AG04450 (cell line): ENCODE measurements around the gene SEH1L. TPM values are rescaled to one million over a fixed set of nuclear protein-coding genes. Genes with fewer than 3 reads are reported as not detected.
A peak's percentile ranks its signal among the peaks of the same experiment; 100 is the strongest.

Source experiments
- CTCF ChIA-PET: fragments of 300-600, 350-600 bp; formaldehyde crosslinking; extraction: SDS; loops from one replicate; lab custom pipeline; 2022; ENCODE audit warnings: antibody characterized with exemption, inconsistent platforms; lab: Charles Lee
- POLR2A ChIA-PET: fragments of 350-600 bp; formaldehyde crosslinking; extraction: SDS; loops from one replicate; lab custom pipeline; 2021; ENCODE audit warnings: antibody characterized with exemption, inconsistent platforms; lab: Yijun Ruan, JAX
- DNase-seq: peaks from one replicate; pipeline ENCODE4 v3.0.0-alpha.2; 2011; ENCODE audit warnings: low read depth, low spot score
- H3K27ac ChIP-seq: one replicate; pipeline ENCODE4 v1.5.1; 2012; ENCODE audit warnings: low read depth, low read length, control low read depth
- H3K27me3 ChIP-seq: one replicate; pipeline ENCODE4 v1.6.0; 2012; ENCODE audit warnings: low read length; ENCODE audit not compliant: control insufficient read depth, insufficient read depth
- H3K4me3 ChIP-seq: 2 replicates; pipeline ENCODE4 v1.5.1; 2011; ENCODE audit warnings: mild to moderate bottlenecking, low read depth, low read length, control low read depth
- H3K9me3 ChIP-seq: 2 replicates; pipeline ENCODE4 v1.5.1; 2012; ENCODE audit warnings: low read length; ENCODE audit not compliant: control insufficient read depth, insufficient read depth
- polyA plus RNA-seq: library from polyadenylated mRNA; depleted of rRNA; stranded (reverse); fragments of >200 nt; gene quantifications from 2 replicates; pipeline ENCODE4 v1.2.3, GENCODE V29; 2011; rRNA removed
- TF ChIP-seq, protein P1 (sequence below): IDR thresholded peaks from 2 replicates; pipeline ENCODE4 v1.5.1; 2011; ENCODE audit warnings: low read depth, low read length, control low read depth, inconsistent platforms

SEH1L gene
- polyA plus RNA-seq, 1 experiment, result 54.6 TPM

- CTCF ChIA-PET, result no interaction called here
- Histone ChIP-seq H3K9me3 (no peaks in the 10 kb centered on the region), H3K27me3 (no peaks in the 10 kb centered on the region), H3K27ac (no peak overlapping the region), H3K4me3 (no peak overlapping the region)
- DNase-seq, result no peak
- TF ChIP-seq, protein P1, sequence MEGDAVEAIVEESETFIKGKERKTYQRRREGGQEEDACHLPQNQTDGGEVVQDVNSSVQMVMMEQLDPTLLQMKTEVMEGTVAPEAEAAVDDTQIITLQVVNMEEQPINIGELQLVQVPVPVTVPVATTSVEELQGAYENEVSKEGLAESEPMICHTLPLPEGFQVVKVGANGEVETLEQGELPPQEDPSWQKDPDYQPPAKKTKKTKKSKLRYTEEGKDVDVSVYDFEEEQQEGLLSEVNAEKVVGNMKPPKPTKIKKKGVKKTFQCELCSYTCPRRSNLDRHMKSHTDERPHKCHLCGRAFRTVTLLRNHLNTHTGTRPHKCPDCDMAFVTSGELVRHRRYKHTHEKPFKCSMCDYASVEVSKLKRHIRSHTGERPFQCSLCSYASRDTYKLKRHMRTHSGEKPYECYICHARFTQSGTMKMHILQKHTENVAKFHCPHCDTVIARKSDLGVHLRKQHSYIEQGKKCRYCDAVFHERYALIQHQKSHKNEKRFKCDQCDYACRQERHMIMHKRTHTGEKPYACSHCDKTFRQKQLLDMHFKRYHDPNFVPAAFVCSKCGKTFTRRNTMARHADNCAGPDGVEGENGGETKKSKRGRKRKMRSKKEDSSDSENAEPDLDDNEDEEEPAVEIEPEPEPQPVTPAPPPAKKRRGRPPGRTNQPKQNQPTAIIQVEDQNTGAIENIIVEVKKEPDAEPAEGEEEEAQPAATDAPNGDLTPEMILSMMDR, result no peak
- POLR2A ChIA-PET, result no interaction called here
Observed at GRCh38 chr18:13035249-13035914, 87.6 kb downstream of the SEH1L start.

DNA sequence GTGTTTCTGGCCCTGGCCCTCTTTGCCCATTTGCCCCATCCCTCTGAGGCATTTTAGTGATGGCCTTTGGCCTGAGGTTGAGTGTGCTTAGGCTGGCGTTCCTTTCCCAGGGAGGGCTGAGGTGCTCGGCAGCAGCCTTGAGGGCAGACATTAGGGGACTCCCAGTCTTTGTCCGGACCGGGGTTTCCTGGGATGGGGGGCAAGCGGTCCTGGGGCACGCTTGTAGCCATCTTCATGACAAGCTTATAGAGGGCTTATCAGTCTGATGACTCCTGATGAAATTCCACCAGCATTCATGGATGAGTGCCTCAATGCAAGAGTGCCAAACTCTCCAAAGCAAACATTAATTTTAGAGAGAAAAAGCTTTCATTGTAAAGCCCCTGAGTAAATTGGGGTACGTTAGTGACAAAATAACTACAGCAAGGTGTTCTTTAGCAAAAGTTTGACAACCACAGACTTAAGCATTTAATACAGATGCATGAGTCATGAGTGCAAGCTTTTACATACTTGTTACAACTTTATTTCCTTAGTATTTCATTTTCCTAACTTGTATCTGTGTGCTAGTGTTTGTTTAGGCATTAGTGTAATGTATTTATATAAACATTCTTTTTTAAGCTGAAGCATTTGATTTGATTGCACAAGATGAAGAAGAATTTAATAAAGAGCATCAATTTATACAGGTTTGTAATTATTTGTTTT is 89.0 kb downstream of the SEH1L start:
- TF ChIP-seq, protein P1, result no peak
- Histone ChIP-seq H3K27me3 (no peaks in the 10 kb centered on the region), H3K4me3 (no peak overlapping the region), H3K9me3 (no peaks in the 10 kb centered on the region), H3K27ac (peak overlapping the region; percentile 31)
- ChIA-PET CTCF (no interaction called here), POLR2A (no interaction called here)
- no peak for DNase-seq

Other genes starting within 250 kb of the SEH1L start
- gene CEP76, start 245.3 kb upstream of the SEH1L start, polyA plus RNA-seq, result 5.6 and 7.6 TPM in 2 replicates
- gene PSMG2, start 245.0 kb upstream of the SEH1L start, polyA plus RNA-seq, result 79.4 and 96.2 TPM in 2 replicates
- 19.8 and 25.9 TPM in 2 replicates for gene PTPN2, start 63.8 kb upstream of the SEH1L start, polyA plus RNA-seq
- gene CEP192, start 43.4 kb downstream of the SEH1L start, polyA plus RNA-seq, result 16.9 and 21.1 TPM in 2 replicates